GM21529 (cell line): ENCODE data around the gene MMP14.

Experiments
- ATAC-seq: cut with Tn5 transposase; IDR thresholded peaks from one replicate; pipeline ENCODE4 v1.9.1; 2021; ENCODE audit not compliant: unreplicated experiment

Gene MMP14

GRCh38 chr14:22883173-22883976, 47.0 kb downstream of the MMP14 start, which contains the start of gene REM2:
Gene REM2 (plus strand): TSS chr14:22883222. CDS start chr14:22883288, 66 bp downstream.
- ATAC-seq: no peak

DNA sequence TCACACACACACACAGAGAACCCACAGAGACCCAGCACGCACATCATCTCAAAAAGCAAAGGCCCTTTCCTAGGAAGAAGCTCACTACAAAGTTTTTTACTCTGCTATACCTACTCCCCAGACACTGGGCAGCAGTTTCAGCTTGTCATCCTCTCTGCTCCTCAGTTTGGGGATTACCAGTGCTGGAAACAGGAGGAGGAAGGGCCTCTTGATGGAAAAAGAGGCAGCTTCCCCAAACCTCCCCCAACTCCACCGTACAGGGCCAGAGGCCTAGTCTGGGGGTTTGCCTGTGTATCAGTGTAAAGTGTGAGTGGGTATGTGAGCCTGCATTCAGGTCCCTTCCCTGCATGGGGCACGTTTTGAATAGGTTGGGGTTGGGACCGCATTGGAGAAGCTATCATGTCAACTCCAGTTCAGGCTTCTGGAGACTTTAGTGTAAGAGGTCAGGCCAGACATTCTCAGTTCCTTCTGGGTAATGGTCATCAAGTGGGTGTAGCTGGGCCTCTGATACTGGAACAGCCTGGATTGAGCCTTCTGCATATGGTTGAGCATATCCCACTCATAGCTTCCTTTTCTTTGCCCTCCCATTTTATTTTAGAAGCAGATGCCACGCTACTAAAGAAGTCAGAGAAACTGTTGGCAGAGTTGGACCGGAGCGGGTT, 47.8 kb downstream of the MMP14 start:
- ATAC-seq: no peak

DNA sequence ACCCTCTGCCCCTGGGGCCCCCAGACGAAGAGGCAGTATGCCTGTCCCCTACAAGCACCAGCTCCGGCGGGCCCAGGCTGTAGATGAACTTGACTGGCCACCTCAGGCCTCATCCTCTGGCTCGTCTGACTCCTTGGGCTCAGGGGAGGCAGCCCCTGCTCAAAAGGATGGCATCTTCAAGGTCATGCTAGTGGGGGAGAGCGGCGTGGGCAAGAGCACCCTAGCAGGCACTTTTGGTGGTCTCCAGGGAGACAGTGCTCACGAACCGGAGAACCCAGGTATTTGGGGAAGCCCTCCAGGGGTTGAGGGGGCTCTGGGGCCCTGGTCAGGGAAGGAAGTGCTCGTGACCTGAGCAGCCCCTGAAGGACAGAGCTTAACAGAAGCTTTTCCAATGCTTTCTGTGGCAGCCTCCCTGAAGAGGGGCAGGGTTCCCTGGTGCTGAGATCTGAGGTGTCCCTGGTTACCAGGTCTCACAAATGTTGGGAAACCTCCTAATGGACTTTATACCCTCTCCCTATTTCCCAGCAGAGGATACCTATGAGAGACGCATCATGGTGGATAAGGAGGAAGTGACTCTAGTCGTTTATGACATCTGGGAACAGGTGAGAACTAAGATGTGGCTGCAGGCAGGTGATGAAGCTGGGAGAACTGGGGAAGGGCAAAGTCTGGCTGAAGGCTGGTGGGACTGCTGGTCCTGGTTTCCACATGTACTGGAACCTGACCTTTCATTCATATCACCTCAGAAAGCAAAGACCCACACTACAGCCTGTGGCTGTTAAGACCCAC, 48.5 kb downstream of the MMP14 start:
- no peak for ATAC-seq

DNA sequence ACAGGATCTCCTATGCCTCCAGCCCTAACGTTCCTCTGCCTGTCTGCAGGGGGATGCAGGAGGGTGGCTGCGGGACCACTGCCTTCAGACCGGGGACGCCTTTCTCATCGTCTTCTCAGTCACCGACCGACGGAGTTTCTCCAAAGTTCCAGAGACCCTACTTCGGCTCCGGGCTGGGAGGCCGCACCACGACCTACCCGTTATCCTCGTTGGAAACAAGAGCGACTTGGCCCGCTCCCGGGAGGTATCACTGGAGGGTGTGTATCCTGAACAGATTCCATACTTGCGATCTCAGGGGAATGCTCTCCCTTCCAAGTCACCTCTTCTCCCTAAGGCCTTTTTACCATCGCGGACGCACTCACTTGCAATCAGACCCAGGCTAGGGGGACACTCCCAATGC, 49.6 kb downstream of the MMP14 start:
- no peak for ATAC-seq

DNA sequence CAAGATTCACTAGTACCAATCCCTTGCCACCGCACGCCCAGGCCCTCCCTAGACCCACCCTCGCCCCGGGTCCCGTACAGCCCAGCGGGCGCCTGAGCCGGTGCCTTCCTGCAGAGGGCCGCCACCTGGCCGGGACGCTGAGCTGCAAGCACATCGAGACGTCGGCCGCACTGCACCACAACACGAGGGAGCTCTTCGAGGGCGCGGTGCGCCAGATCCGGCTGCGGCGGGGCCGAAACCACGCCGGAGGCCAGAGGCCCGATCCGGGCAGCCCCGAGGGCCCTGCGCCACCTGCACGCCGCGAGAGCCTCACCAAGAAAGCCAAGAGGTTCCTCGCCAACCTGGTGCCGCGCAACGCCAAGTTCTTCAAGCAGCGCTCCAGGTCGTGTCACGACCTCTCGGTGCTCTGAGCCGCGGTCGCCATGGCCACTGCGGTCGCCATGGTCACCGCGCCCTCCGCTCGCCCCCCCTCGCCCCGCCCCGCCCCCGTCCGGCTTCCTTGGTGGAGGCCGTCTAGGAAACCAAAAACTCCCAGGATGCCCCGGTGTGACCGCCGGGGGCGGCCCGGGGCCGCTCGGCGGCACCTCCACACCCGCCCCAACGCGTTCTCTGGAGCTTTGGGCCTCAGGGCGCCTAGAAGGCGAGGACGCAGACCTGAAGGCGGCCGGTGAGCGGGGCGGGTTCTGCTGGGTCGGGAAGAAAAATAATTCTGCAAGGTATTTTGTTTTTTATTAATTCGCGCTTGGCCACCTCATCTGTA, 50.3 kb downstream of the MMP14 start:
- ATAC-seq: peak; percentile 47

DNA sequence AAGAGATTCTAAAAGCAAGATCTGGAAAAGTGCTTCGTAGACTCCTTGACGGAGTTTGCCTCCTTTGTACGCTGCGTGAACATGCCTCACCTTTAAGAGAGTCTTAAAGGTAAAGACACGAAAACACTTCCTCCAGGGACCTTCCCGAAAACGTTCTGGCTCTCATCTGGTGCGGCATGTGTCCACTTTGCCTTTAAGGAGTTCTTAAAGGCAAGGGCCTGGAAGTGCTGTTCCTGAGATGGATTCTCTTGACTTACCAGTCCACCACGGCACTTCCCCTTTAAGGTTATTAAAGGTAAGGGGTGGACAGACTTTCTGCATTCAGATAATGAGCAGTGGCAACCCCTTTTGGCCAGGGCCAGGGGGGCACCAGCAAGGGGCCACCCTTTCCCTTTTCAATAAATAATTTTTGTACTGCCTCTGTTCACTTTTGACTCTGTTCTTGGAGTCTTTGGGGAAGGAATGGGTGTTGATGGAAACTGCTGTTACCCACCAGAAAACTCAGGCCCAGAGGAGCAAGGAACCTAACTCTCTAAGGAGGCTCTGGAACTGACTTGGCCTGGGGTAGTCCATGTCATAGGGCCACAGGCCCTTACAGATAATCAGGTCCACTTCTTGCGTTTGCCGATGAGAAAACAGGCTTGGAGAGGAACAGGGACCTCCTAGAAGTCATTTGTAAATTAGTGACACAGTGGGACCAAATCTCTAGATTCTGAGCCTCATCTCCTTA, 51.0 kb downstream of the MMP14 start:
- ATAC-seq: peak; percentile 48

- ATAC-seq: peak; percentile 43
Observed at GRCh38 chr14:22887990-22888378, 51.6 kb downstream of the MMP14 start.

GRCh38 chr14:22888662-22889061, 52.3 kb downstream of the MMP14 start:
- no peak for ATAC-seq

DNA sequence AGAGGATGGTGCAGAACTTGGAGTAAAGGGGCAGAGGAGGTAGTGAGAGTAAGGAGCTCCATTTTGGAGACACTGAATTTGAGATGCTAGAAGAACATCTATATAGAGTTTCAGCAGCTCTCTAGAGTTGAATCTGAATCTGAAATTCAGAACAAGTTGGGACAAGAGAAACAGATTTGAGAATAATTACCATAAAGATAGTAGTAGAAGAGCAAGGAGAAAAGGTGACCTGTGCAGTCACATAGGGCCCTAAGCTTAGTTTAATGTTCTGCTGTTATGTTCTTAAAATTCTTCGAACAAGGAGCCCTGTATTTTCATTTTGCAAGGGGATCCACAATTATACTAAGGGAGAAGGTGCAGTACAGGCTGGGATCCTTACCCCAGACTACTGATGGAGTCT, 54.0 kb downstream of the MMP14 start:
- ATAC-seq: no peak

DNA sequence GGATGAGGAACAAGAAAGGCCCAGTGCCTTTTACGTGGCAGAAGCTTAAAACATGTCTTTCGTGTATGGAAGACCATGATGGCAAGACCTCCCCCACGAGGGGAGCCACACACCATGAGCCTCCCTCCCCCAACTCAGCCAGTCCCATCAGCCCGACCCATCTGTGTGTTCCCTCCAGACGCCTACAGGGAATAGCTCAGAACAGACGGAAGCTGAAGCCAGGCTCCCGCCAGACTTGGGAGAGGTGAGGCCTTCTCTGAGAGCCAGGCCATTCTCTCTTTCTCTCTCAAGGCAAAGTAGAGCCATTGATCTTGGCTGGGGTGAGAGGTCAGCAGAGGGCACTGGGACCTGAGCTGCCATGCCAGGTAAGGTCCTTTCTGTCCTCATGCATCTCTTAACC, 56.1 kb downstream of the MMP14 start:
- no peak for ATAC-seq

- ATAC-seq: no peak
Observed at GRCh38 chr14:22893706-22894105, 57.3 kb downstream of the MMP14 start.

DNA sequence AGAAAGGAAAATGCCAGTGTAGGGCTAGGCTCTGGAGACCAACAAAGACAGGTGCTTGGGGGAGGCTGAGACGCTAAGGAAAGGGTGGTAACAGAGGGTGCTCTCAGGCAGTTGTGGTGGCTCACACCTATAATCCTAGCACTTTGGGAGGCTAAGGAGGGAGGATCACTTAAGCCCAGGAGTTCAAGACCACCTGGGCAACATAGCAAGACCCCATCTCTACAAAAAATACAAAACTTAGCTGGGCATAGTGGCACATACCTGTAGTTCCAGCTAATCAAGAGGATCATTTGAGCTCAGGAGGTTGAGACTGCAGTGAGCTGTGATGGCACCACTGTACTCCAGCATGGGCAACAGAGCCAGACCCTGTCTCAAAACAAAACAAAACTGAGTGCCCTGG, 59.0 kb downstream of the MMP14 start:
- ATAC-seq: no peak

- no peak for ATAC-seq
Observed at GRCh38 chr14:22896356-22896755, 60.0 kb downstream of the MMP14 start.

GRCh38 chr14:22896760-22897159, 60.4 kb downstream of the MMP14 start:
- no peak for ATAC-seq

- no peak for ATAC-seq
Observed at GRCh38 chr14:22897357-22897756, 61.0 kb downstream of the MMP14 start.
